WERI-Rb-1 (cell line): ENCODE measurements around the gene ZNF76.
"Not testable (repeated sequence)": the region's sequence is repeated elsewhere in the genome, so short reads cannot be mapped to it uniquely, and the experiment has no call there.

Experiments used
- DNase-seq: peaks from one replicate; pipeline ENCODE4 v3.0.0-alpha.2; 2020
- H3K27ac ChIP-seq: fragments of 250-450 bp; sonication (Bioruptor Pico); 2 replicates; pipeline ENCODE4 v1.5.1; 2020; ENCODE audit warnings: mild to moderate bottlenecking, moderate library complexity
- H3K27me3 ChIP-seq: fragments of 250-450 bp; sonication (Bioruptor Pico); 2 replicates; pipeline ENCODE4 v1.5.1; 2021; ENCODE audit warnings: mild to moderate bottlenecking, low read depth, moderate library complexity; ENCODE audit not compliant: insufficient read depth, severe bottlenecking
- H3K36me3 ChIP-seq: fragments of 250-450 bp; sonication (Bioruptor Pico); 2 replicates; pipeline ENCODE4 v1.5.1; 2020; ENCODE audit warnings: mild to moderate bottlenecking, moderate library complexity
- H3K4me3 ChIP-seq: 2 replicates; pipeline ENCODE4 v1.5.1; 2011; ENCODE audit warnings: low read depth, mild to moderate bottlenecking, control low read depth, low read length
- H3K9me3 ChIP-seq: fragments of 250-450 bp; sonication (Bioruptor Pico); 2 replicates; pipeline ENCODE4 v1.5.1; 2021; ENCODE audit warnings: mild to moderate bottlenecking, moderate library complexity; ENCODE audit not compliant: severe bottlenecking
- TF ChIP-seq, protein P1 (sequence below): IDR thresholded peaks from 2 replicates; pipeline ENCODE4 v1.5.1; 2011; ENCODE audit warnings: low read depth, mild to moderate bottlenecking, control low read depth, inconsistent platforms, low read length

Gene ZNF76

DNA sequence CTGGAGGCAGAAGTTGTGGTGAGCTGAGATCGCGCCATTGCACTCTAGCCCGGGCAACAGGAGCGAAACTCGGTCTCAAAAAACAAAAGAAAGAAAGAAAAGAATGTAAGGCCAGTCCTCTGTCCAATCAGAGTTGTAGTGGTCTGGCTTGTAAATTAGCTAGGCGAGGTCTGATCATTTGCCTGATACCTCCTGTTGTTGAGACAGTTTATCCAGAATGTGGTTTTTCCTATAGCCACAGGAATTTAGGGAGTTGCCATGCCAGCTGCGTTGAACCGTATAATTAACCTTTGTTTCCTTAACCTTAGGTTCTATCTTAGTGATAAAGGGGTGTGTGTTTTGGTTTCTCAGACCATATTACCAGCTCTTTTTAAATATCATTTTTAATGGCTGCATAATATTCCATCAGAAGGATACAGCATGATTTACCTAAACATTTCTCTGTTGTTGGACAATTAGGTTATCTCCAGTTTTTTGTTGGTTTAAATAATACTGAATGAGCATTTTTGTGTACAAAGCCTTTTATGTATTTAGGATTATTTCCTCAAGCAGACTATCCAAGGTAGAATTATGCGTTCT lies 71.1 kb downstream of the ZNF76 start:
- TF ChIP-seq, protein P1, sequence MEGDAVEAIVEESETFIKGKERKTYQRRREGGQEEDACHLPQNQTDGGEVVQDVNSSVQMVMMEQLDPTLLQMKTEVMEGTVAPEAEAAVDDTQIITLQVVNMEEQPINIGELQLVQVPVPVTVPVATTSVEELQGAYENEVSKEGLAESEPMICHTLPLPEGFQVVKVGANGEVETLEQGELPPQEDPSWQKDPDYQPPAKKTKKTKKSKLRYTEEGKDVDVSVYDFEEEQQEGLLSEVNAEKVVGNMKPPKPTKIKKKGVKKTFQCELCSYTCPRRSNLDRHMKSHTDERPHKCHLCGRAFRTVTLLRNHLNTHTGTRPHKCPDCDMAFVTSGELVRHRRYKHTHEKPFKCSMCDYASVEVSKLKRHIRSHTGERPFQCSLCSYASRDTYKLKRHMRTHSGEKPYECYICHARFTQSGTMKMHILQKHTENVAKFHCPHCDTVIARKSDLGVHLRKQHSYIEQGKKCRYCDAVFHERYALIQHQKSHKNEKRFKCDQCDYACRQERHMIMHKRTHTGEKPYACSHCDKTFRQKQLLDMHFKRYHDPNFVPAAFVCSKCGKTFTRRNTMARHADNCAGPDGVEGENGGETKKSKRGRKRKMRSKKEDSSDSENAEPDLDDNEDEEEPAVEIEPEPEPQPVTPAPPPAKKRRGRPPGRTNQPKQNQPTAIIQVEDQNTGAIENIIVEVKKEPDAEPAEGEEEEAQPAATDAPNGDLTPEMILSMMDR, result no peak
- Histone ChIP-seq H3K4me3 (no peak overlapping the region), H3K9me3 (peaks cover 5% of the 10 kb centered on the region), H3K36me3 (no peaks in the 10 kb centered on the region), H3K27me3 (no peaks in the 10 kb centered on the region), H3K27ac (no peak overlapping the region)
- no peak for DNase-seq

DNA sequence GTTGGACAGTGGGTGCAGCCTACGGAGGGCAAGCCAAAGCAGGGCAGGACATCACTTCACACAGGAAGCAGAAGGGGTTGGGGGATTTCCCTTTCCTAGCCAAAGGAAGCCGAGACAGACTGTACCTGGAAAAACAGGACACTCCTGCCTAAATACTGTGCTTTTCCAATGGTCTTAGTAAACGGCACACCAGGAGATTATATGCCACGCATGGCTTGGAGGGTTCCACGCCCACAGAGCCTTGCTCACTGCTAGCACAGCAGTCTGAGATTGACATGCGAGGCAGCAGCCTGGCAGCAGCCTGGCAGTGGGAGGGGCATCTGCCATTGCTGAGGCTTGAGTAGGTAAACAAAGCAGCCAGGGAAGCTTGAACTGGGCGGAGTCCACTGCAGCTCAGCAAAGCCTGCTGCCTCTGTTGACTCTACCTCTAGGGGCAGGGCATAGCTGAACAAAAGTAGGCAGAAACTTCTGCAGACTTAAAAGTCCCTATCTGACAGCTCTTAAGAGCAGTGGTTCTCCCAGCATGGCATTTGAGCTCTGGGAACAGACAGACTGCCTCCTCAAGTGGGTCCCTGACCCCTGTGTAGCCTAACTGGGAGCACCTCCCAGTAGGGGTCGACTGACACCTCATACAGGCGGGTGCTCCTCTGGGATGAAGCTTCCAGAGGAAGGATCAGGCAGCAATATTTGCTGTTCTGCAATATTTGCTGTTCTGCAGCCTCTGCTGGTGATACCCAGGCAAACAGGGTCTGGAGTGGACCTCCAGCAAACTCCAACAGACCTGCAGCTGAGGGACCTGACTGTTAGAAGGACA lies 72.7 kb downstream of the ZNF76 start:
- H3K9me3 ChIP-seq, H3K4me3 ChIP-seq, H3K27ac ChIP-seq, H3K27me3 ChIP-seq, H3K36me3 ChIP-seq: not testable (repeated sequence)
- peak; percentile 56 for DNase-seq
- TF ChIP-seq, protein P1, result peak; percentile 44; the same call in 1 of the 2 replicates

DNA sequence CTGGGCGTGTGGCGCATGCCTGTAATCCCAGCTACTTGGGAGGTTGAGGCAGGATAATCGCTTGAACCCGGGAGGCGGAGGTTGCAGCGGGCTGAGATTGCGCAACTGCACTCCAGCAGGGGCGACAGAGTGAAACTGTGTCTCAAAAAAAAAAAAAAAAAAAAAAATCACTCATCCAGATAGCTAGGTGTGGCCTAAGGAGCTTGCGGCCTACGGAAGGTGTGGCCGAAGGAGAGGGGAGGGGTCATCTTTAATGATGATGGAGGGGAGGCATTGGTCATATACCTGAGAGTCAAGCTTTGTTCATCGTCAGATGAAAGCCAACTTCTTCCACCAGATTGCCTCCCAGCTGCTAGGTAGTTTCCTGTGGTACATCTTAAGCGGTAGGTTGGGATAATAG lies 82.0 kb downstream of the ZNF76 start:
- DNase-seq, result peak; percentile 45

DNA sequence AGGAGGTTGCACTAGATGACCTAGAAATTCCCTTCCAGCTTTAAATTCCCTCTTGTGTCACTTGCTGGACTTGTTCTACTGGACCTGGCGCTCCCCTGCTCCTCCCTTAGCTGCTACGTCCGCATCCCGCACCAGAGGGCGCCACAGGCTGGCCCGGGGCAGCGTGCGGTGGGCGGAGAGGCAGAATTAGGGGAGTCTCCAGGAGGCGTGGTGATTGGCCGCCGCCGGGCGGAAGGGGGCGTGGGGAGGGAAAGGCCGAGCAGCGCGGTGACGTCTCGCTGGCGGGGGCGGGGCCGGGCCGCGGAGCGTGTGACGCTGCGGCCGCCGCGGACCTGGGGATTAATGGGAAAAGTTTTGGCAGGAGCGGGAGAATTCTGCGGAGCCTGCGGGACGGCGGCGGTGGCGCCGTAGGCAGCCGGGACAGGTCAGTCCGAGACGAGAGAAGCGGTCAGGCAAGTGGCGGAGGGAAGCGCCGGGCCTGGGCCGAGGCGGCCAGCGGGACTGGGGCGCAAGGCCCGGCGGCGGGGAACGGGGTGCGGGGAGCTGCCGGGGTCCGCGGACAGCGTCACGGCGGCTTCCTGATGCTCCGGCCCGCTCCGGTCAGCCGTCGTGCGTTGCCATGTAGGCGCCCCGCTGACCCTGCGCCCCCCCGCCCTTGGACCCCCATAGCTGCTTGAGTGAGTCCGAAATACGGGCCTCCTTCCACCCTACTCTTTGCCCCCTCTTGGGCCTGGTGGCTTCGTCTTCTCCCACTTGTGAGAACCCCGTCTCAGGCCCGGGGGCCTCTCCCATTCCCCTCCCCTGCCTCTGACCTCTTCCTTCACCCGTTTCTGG lies 82.9 kb downstream of the ZNF76 start, which contains the start of gene PPARD:
PPARD (plus strand) TSS at position 301 of the 834 bp plus-strand sequence. CDS start 68,530 bp downstream, outside the sequence.
- no peaks in the 10 kb centered on the region for H3K9me3 ChIP-seq
- H3K27me3 ChIP-seq, result no peaks in the 10 kb centered on the region
- peak; percentile 100 for DNase-seq
- peaks cover 15% of the 10 kb centered on the region for H3K36me3 ChIP-seq
- TF ChIP-seq, protein P1, result peak; percentile 94
- peak within 1 kb of the TSS; percentile 20 for H3K27ac ChIP-seq
- peak within 1 kb of the TSS; percentile 64 for H3K4me3 ChIP-seq

More for the DNA sequence above, 82.0 kb downstream of the ZNF76 start:
- H3K27ac ChIP-seq, result no peak overlapping the region
- H3K9me3 ChIP-seq, result no peaks in the 10 kb centered on the region
- H3K36me3 ChIP-seq, result peaks cover 9% of the 10 kb centered on the region
- no peaks in the 10 kb centered on the region for H3K27me3 ChIP-seq
- TF ChIP-seq, protein P1, result no peak
- H3K4me3 ChIP-seq, result no peak overlapping the region

DNA sequence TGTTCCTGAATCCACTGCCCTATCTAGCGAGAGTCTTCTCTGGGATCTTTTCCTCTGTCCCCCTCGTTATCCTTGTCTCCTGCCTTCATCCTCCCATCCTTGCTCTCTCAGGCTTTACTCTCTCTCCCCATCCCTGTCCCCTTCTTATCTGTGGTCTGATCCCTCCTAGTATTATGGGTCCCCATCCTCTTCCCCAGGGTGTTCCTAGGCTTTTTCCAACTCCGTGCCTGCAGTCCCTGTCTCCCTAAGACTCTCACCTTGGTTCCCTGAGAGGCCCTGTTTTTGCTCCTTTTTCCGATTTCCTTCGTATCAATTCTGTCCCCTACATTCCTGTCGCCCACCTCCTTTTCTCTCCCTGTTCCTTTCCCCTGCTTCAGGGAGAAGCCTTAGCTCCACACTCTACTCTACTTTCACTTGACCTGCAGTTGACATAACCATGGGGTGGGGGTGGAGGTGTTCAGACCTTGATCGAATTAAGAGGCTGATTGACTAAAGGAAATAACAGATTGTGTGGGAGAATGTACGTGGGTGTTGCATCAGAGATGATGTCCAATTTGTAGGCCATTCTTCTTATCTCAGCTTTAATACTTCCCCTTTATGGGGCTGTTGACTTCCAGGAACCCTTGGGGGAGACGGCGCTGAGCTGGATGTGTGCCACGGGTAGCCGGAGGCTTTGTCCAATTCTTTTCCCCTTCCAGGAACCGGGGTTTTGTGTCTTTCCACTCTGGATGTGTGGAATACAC lies 83.7 kb downstream of the ZNF76 start:
- Histone ChIP-seq H3K27me3 (no peaks in the 10 kb centered on the region), H3K9me3 (no peaks in the 10 kb centered on the region), H3K4me3 (peak overlapping the region; percentile 64), H3K36me3 (peaks cover 19% of the 10 kb centered on the region), H3K27ac (no peak overlapping the region)
- TF ChIP-seq, protein P1, result no peak
- no peak for DNase-seq
